Melanocyte of skin (primary cell): Measurements from ENCODE around the gene GALNT6. TPM values are rescaled to one million over a fixed set of nuclear protein-coding genes. Genes with fewer than 3 reads are reported as not detected.

Source experiments
- total RNA-seq, 2 donors: library from RNA; depleted of rRNA; stranded (reverse); fragments of >200 nt; gene quantifications; 2 replicates each; pipeline ENCODE4 v1.2.3, GENCODE V29; 2012

Gene GALNT6
- total RNA-seq: 1 to 10 TPM in 1 of 2 donors, under 1 TPM in 1; 0.34 to 3.0 TPM

GRCh38 chr12:51391283-51392123 is at the start of gene GALNT6:
TSS of gene GALNT6 (minus strand) at chr12:51391406. CDS start at chr12:51379781, 11,625 bp downstream.

GRCh38 chr12:51424662-51425539 is 33.7 kb upstream of the GALNT6 start, which contains the start of gene SLC4A8:
TSS of gene SLC4A8 (plus strand) at chr12:51424831. CDS start at chr12:51424988, 157 bp downstream.

GRCh38 chr12:51346581-51346980 is 44.6 kb downstream of the GALNT6 start, which contains the start of gene CELA1:
TSS of gene CELA1 (minus strand) at chr12:51346679. CDS start at chr12:51346638, 41 bp downstream.

GRCh38 chr12:51323966-51324895 is 67.0 kb downstream of the GALNT6 start, which contains the start of gene BIN2:
TSS of gene BIN2 (minus strand) at chr12:51324174. CDS start at chr12:51324102, 72 bp downstream.

Other genes with a start within 250 kb of the GALNT6 start
- gene TFCP2, start 218.3 kb downstream of the GALNT6 start, total RNA-seq: 1 to 10 TPM; 5.5 to 9.7 TPM
- 1 to 10 TPM; 1.3 to 2.8 TPM for gene POU6F1, start 173.3 kb downstream of the GALNT6 start, total RNA-seq
- 100 to 1,000 TPM; 218 to 230 TPM for gene DAZAP2, start 152.6 kb downstream of the GALNT6 start, total RNA-seq
- gene SMAGP, start 121.0 kb downstream of the GALNT6 start, total RNA-seq: 1 to 10 TPM in 1 of 2 donors, not detected in 1; 1.3 TPM
- not detected for gene BIN2, start 67.2 kb downstream of the GALNT6 start, total RNA-seq
- gene CELA1, start 44.7 kb downstream of the GALNT6 start, total RNA-seq: not detected
- gene SLC4A8, start 33.4 kb upstream of the GALNT6 start, total RNA-seq: under 1 TPM; 0.33 to 0.34 TPM
- gene SCN8A, start 199.8 kb upstream of the GALNT6 start, total RNA-seq: 1 to 10 TPM; 3.0 to 4.1 TPM